K562 (cell line): ENCODE results near the gene TBC1D17. TPM values are rescaled to one million over a fixed set of nuclear protein-coding genes. Genes with fewer than 3 reads are reported as not detected.

Source experiments
- ARNT ChIP-seq, 2 experiments: fragments of 450-650 bp; IDR thresholded peaks; 2 replicates each; pipeline ENCODE4 v1.6.1; 2016; ENCODE audit warnings: mild to moderate bottlenecking in 1 of 2
- BHLHE40 ChIP-seq: IDR thresholded peaks from 2 replicates; pipeline ENCODE4 v1.6.1; 2011; ENCODE audit warnings: low read length, improper control_type of control experiment
- CBX2 ChIP-seq: fragments of 200-600 bp; sonication (generic); IDR thresholded peaks from one replicate; pipeline ENCODE4 v1.6.1; 2012; ENCODE audit warnings: mild to moderate bottlenecking, low read length, inconsistent platforms; ENCODE audit not compliant: insufficient read depth, poor library complexity, severe bottlenecking
- FOXM1 ChIP-seq, 2 experiments: fragments of 450-650 bp in 1 of 2; sonication (generic) in 1 of 2; formaldehyde crosslinking in 1 of 2; IDR thresholded peaks; 2 replicates each; pipeline versions ENCODE4 v1.6.1 to v1.9.0; 2017 to 2022; ENCODE audit warnings: low read depth in 2 of 2, mild to moderate bottlenecking in 2 of 2, missing genetic modification reagents in 1 of 2, moderate library complexity in 1 of 2
- GABPB2 ChIP-seq: fragments of 250-450 bp; sonication (Bioruptor Pico); conservative IDR thresholded peaks from 2 replicates; pipeline ENCODE4 v1.5.1; 2021; ENCODE audit warnings: mild to moderate bottlenecking
- IFI16 ChIP-seq: fragments of 250-450 bp; sonication (Bioruptor Pico); IDR thresholded peaks from 2 replicates; pipeline ENCODE4 v2.1.2; 2022; ENCODE audit warnings: mild to moderate bottlenecking, inconsistent platforms
- NR1H2 ChIP-seq: sonication (generic); formaldehyde crosslinking; IDR thresholded peaks from 2 replicates; pipeline ENCODE4 v1.4.0; 2020; ENCODE audit warnings: mild to moderate bottlenecking, missing genetic modification reagents
- POLR2G ChIP-seq: fragments of 200-400 bp; formaldehyde crosslinking; IDR thresholded peaks from 2 replicates; pipeline ENCODE4 v1.6.1; 2017; ENCODE audit warnings: low read depth, mild to moderate bottlenecking, antibody characterized with exemption, low read length, moderate library complexity
- SETDB1 ChIP-seq: IDR thresholded peaks from one replicate; pipeline ENCODE4 v1.6.1; 2012; ENCODE audit warnings: low read length, control low read depth, inconsistent platforms
- XRCC4 ChIP-seq: IDR thresholded peaks from one replicate; pipeline ENCODE4 v1.6.1; 2011; ENCODE audit not compliant: insufficient read depth, insufficient read length; ENCODE audit errors: extremely low read depth
- ZNF584 ChIP-seq: fragments of 200-800 bp; sonication (Bioruptor generic); IDR thresholded peaks from 2 replicates; pipeline ENCODE4 v1.6.1; 2016; ENCODE audit warnings: low read depth, mild to moderate bottlenecking, missing genetic modification characterization, missing compliant biosample characterization
- ZNF707 ChIP-seq: fragments of 250-450 bp; sonication (Bioruptor Pico); conservative IDR thresholded peaks from 2 replicates; pipeline ENCODE4 v1.8.0; 2022; ENCODE audit warnings: inconsistent platforms, mild to moderate bottlenecking, moderate library complexity
- polyA plus RNA-seq, 8 experiments: library from polyadenylated mRNA; depleted of rRNA in 4 of 8; stranded (reverse) in 5 of 8; unstranded in 3 of 8; fragments of >200 nt; fragmentation: Nextera tagmentation in 2 of 8; fragmentation: Illumina TruSeq in 1 of 8; extraction: Ambion mirVana in 2 of 8; extraction: Trizol in 1 of 8; gene quantifications; 2 replicates each; pipeline versions ENCODE4 v1.2.1 to v1.2.3, GENCODE V29; 2011 to 2014; ENCODE audit warnings: inconsistent platforms in 1 of 8, missing spikeins in 1 of 8
- total RNA-seq, 7 experiments: library from RNA; depleted of rRNA in 6 of 7; stranded (reverse); fragments of >200 nt in 6 of 7; fragmentation: Illumina TruSeq in 2 of 7; extraction: Trizol in 2 of 7; gene quantifications; 2 replicates each; pipeline versions ENCODE4 v1.2.1 to v1.2.3, GENCODE V29; 2011 to 2021; ENCODE audit warnings: low replicate concordance in 1 of 7
- TF ChIP-seq, protein P1 (sequence below), 3 experiments: fragments of 200-800 bp in 1 of 3; fragments of 250-450 bp in 1 of 3; fragments of 450-650 bp in 1 of 3; sonication (Bioruptor Pico) in 1 of 3; sonication (Bioruptor generic) in 1 of 3; formaldehyde crosslinking in 1 of 3; IDR thresholded peaks; 2 replicates each; pipeline versions ENCODE4 v1.6.1 to v1.8.0; 2016 to 2022; ENCODE audit warnings: mild to moderate bottlenecking in 2 of 3, missing genetic modification characterization in 2 of 3, missing compliant biosample characterization in 1 of 3, moderate library complexity in 1 of 3
- TF ChIP-seq, protein P2 (sequence below): fragments of 200-800 bp; sonication (Bioruptor generic); IDR thresholded peaks from 2 replicates; pipeline ENCODE4 v1.6.1; 2017; ENCODE audit warnings: missing genetic modification characterization, missing compliant biosample characterization
- TF ChIP-seq, protein P3 (sequence below): IDR thresholded peaks from 2 replicates; pipeline ENCODE4 v1.6.1; 2011; ENCODE audit warnings: borderline replicate concordance, low read depth, mild to moderate bottlenecking, moderate library complexity, low read length; ENCODE audit not compliant: insufficient read depth, poor library complexity, severe bottlenecking
- TF ChIP-seq, protein P4 (sequence below): sonication (generic); formaldehyde crosslinking; IDR thresholded peaks from 2 replicates; pipeline ENCODE4 v1.8.0; 2022; ENCODE audit warnings: mild to moderate bottlenecking, missing genetic modification reagents, borderline replicate concordance

Gene TBC1D17
- total and polyA plus RNA-seq, 9 of the 15 experiments (the other 6 are each of a cell fraction or from before 2014, with no cell fraction given), result 0.42 to 16.0 (median 3.8) TPM

DNA sequence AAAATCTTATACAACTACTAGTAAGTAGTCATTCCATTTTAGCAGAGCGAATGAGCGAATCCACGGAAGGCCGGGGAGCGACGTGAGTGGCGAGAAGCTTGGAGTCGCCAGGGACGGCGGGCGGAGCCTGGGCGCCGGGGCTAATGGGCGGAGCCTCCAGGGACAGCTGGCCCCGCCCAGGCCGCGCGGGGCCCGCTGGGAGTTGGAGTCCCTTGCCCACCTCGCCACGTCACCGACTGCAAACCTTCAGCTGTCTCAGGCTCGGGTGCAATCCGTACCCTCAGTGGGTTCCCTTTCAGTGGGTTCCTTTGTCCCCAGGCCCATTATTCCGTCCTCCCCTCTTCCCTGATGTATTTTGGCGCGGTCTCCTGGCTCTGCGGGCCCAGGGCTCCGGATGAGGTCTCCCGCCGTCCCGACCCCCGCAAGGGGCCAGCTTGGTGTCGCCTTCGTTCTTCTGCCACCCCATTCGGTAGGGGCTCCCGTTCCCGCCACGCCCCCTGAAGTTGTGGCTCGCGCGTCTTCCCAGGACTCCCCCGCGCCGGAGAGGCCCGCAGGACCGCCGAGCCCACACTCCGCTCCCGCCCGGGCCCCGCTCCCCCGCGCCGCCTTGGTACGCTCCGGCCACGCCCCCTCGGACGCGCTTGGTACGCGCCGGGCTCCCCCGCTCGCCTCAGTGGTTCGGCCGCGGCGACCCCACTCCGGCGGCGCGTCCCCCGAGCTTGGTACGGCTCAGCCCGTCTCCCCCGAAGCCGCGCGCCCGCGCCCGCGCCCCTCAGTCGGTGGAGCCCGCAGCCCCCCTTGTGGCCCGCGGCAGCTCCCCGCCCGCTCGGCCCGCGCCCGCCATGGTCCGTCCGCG is 26.8 kb upstream of the TBC1D17 start, which contains the start of gene PTOV1 (continued):
- TF ChIP-seq, protein P1, sequence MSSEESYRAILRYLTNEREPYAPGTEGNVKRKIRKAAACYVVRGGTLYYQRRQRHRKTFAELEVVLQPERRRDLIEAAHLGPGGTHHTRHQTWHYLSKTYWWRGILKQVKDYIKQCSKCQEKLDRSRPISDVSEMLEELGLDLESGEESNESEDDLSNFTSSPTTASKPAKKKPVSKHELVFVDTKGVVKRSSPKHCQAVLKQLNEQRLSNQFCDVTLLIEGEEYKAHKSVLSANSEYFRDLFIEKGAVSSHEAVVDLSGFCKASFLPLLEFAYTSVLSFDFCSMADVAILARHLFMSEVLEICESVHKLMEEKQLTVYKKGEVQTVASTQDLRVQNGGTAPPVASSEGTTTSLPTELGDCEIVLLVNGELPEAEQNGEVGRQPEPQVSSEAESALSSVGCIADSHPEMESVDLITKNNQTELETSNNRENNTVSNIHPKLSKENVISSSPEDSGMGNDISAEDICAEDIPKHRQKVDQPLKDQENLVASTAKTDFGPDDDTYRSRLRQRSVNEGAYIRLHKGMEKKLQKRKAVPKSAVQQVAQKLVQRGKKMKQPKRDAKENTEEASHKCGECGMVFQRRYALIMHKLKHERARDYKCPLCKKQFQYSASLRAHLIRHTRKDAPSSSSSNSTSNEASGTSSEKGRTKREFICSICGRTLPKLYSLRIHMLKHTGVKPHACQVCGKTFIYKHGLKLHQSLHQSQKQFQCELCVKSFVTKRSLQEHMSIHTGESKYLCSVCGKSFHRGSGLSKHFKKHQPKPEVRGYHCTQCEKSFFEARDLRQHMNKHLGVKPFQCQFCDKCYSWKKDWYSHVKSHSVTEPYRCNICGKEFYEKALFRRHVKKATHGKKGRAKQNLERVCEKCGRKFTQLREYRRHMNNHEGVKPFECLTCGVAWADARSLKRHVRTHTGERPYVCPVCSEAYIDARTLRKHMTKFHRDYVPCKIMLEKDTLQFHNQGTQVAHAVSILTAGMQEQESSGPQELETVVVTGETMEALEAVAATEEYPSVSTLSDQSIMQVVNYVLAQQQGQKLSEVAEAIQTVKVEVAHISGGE (CRISPR knock-in tag; IDR thresholded peaks at IDR 0.05), result peak in 1 of 3 experiments; percentile 66; a peak in 2 of 6 replicates
- TF ChIP-seq BHLHE40 (peak; percentile 94), POLR2G (peak; percentile 87), SETDB1 (no peak), ZNF584 (no peak), GABPB2 (no peak), ZNF707 (CRISPR knock-in tag) (no peak), CBX2 (no peak), NR1H2 (no peak), XRCC4 (no peak), IFI16 (no peak), FOXM1 (IDR thresholded peaks at IDR 0.05; ENCODE audit: low read depth) (no peak), FOXM1 (CRISPR knock-in tag; IDR thresholded peaks at IDR 0.05; ENCODE audit: low read depth) (no peak), ARNT (IDR thresholded peaks at IDR 0.05) (no peak)
- TF ChIP-seq, protein P2, sequence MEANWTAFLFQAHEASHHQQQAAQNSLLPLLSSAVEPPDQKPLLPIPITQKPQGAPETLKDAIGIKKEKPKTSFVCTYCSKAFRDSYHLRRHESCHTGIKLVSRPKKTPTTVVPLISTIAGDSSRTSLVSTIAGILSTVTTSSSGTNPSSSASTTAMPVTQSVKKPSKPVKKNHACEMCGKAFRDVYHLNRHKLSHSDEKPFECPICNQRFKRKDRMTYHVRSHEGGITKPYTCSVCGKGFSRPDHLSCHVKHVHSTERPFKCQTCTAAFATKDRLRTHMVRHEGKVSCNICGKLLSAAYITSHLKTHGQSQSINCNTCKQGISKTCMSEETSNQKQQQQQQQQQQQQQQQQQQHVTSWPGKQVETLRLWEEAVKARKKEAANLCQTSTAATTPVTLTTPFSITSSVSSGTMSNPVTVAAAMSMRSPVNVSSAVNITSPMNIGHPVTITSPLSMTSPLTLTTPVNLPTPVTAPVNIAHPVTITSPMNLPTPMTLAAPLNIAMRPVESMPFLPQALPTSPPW (CRISPR knock-in tag), result no peak; the same call in none of the 2 replicates
- TF ChIP-seq, protein P3, sequence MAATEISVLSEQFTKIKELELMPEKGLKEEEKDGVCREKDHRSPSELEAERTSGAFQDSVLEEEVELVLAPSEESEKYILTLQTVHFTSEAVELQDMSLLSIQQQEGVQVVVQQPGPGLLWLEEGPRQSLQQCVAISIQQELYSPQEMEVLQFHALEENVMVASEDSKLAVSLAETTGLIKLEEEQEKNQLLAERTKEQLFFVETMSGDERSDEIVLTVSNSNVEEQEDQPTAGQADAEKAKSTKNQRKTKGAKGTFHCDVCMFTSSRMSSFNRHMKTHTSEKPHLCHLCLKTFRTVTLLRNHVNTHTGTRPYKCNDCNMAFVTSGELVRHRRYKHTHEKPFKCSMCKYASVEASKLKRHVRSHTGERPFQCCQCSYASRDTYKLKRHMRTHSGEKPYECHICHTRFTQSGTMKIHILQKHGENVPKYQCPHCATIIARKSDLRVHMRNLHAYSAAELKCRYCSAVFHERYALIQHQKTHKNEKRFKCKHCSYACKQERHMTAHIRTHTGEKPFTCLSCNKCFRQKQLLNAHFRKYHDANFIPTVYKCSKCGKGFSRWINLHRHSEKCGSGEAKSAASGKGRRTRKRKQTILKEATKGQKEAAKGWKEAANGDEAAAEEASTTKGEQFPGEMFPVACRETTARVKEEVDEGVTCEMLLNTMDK, result no peak
- TF ChIP-seq, protein P4, sequence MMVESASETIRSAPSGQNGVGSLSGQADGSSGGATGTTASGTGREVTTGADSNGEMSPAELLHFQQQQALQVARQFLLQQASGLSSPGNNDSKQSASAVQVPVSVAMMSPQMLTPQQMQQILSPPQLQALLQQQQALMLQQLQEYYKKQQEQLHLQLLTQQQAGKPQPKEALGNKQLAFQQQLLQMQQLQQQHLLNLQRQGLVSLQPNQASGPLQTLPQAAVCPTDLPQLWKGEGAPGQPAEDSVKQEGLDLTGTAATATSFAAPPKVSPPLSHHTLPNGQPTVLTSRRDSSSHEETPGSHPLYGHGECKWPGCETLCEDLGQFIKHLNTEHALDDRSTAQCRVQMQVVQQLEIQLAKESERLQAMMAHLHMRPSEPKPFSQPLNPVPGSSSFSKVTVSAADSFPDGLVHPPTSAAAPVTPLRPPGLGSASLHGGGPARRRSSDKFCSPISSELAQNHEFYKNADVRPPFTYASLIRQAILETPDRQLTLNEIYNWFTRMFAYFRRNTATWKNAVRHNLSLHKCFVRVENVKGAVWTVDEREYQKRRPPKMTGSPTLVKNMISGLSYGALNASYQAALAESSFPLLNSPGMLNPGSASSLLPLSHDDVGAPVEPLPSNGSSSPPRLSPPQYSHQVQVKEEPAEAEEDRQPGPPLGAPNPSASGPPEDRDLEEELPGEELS, result no peak
